GM21515 (cell line): ENCODE data around the gene GAL3ST1.
"Not testable (repeated sequence)": the region's sequence is repeated elsewhere in the genome, so short reads cannot be mapped to it uniquely, and the experiment has no call there.

Experiments used
- ATAC-seq: cut with Tn5 transposase; IDR thresholded peaks from one replicate; pipeline ENCODE4 v1.9.1; 2021; ENCODE audit not compliant: unreplicated experiment

Gene GAL3ST1

GRCh38 chr22:30574095-30574981 lies at the start of gene GAL3ST1:
Gene GAL3ST1, minus strand, starts transcription at chr22:30574665. Its CDS starts 17,273 bp downstream, at chr22:30557392.
- no peak for ATAC-seq

GRCh38 chr22:30619909-30620308 lies 45.4 kb upstream of the GAL3ST1 start:
- ATAC-seq: not testable (repeated sequence)

GRCh38 chr22:30617819-30618218 lies 43.4 kb upstream of the GAL3ST1 start:
- ATAC-seq: no peak

- ATAC-seq: no peak
These were observed 41.1 kb upstream of the GAL3ST1 start for GRCh38 chr22:30615543-30615954.

- no peak for ATAC-seq
These were observed 40.4 kb upstream of the GAL3ST1 start for GRCh38 chr22:30614879-30615278.

GRCh38 chr22:30614268-30614667 lies 39.8 kb upstream of the GAL3ST1 start:
- no peak for ATAC-seq

- ATAC-seq: no peak
These were observed 38.3 kb upstream of the GAL3ST1 start for GRCh38 chr22:30612789-30613188.

- no peak for ATAC-seq
These were observed 36.7 kb upstream of the GAL3ST1 start for GRCh38 chr22:30611197-30611596.

GRCh38 chr22:30610299-30610698 lies 35.8 kb upstream of the GAL3ST1 start:
- no peak for ATAC-seq

- ATAC-seq: no peak
These were observed 35.1 kb upstream of the GAL3ST1 start for GRCh38 chr22:30609260-30610185.

- no peak for ATAC-seq
These were observed 33.5 kb upstream of the GAL3ST1 start for GRCh38 chr22:30607939-30608338.

- ATAC-seq: no peak
These were observed 33.0 kb upstream of the GAL3ST1 start for GRCh38 chr22:30607300-30607930.

GRCh38 chr22:30606455-30607299 lies 32.2 kb upstream of the GAL3ST1 start, which contains the start of gene TCN2:
Gene TCN2, plus strand, starts transcription at chr22:30607174. Its CDS starts 158 bp downstream, at chr22:30607332.
- ATAC-seq: no peak

GRCh38 chr22:30605449-30606110 lies 31.1 kb upstream of the GAL3ST1 start:
- ATAC-seq: no peak

GRCh38 chr22:30604723-30605122 lies 30.3 kb upstream of the GAL3ST1 start:
- ATAC-seq: no peak

- no peak for ATAC-seq
These were observed 29.3 kb upstream of the GAL3ST1 start for GRCh38 chr22:30603801-30604200.

- no peak for ATAC-seq
These were observed 27.6 kb upstream of the GAL3ST1 start for GRCh38 chr22:30602049-30602448.

- ATAC-seq: no peak
These were observed 27.0 kb upstream of the GAL3ST1 start for GRCh38 chr22:30601464-30601863.

- ATAC-seq: no peak
These were observed 26.5 kb upstream of the GAL3ST1 start for GRCh38 chr22:30600921-30601320.

GRCh38 chr22:30598986-30599385 lies 24.5 kb upstream of the GAL3ST1 start:
- no peak for ATAC-seq
